H1 (cell line): Measurements from ENCODE around the gene SSR2. TPM values are rescaled to one million over a fixed set of nuclear protein-coding genes. Genes with fewer than 3 reads are reported as not detected.

Experiments used
- CTCF ChIA-PET: fragments of 300-600 bp; sonication (Branson Sonifier 250); formaldehyde crosslinking; loops from one replicate; lab custom pipeline; 2021; ENCODE audit not compliant: partially characterized antibody; lab: Charles Lee
- POLR2A ChIA-PET: fragments of 300-600 bp; sonication (Branson Sonifier 250); formaldehyde crosslinking; loops from one replicate; lab custom pipeline; 2021; ENCODE audit warnings: inconsistent platforms; ENCODE audit not compliant: partially characterized antibody; lab: Charles Lee
- DNase-seq, 2 experiments: peaks; one replicate each; pipeline versions ENCODE4 v3.0.0 to v3.0.0-alpha.2; 2010 to 2022; ENCODE audit warnings: low spot score in 2 of 2, low read depth in 1 of 2, mixed read lengths in 1 of 2
- FAIRE-seq: peaks from 2 replicates; lab custom pipeline; 2011; peaks lifted over from hg19 to GRCh38; lab: Jason Lieb, UNC
- H2AFZ ChIP-seq: 2 replicates; pipeline ENCODE4 v1.8.1; 2012; ENCODE audit warnings: low read length, inconsistent platforms
- H2AK5ac ChIP-seq: 2 replicates; pipeline ENCODE4 v1.6.1; 2013; ENCODE audit warnings: low read depth, low read length
- H2BK120ac ChIP-seq: replicated peaks from 2 replicates; pipeline ENCODE3; 2013; ENCODE audit warnings: low read depth, low read length, inconsistent platforms
- H2BK12ac ChIP-seq: 2 replicates; pipeline ENCODE4 v1.6.1; 2013; ENCODE audit warnings: low read depth, low read length
- H2BK15ac ChIP-seq: 2 replicates; pipeline ENCODE4 v1.6.1; 2013; ENCODE audit warnings: low read length
- H2BK20ac ChIP-seq: 2 replicates; pipeline ENCODE4 v1.6.1; 2013; ENCODE audit warnings: low read length
- H2BK5ac ChIP-seq: 2 replicates; pipeline ENCODE4 v1.6.1; 2013; ENCODE audit warnings: low read depth, low read length
- H3K14ac ChIP-seq: 2 replicates; pipeline ENCODE4 v1.6.1; 2013; ENCODE audit warnings: inconsistent platforms; ENCODE audit not compliant: insufficient read length
- H3K18ac ChIP-seq: 2 replicates; pipeline ENCODE4 v1.6.1; 2013; ENCODE audit warnings: low read length; ENCODE audit errors: extremely low read depth
- H3K23ac ChIP-seq: 2 replicates; pipeline ENCODE4 v1.6.1; 2013; ENCODE audit warnings: inconsistent platforms; ENCODE audit not compliant: insufficient read length
- H3K23me2 ChIP-seq: 2 replicates; pipeline ENCODE4 v1.6.1; 2013; ENCODE audit warnings: low read depth, low read length
- H3K27ac ChIP-seq: 2 replicates; pipeline ENCODE4 v1.6.1; 2011; ENCODE audit warnings: low read depth, low read length, inconsistent platforms
- H3K27me3 ChIP-seq, 4 experiments: replicated peaks in 1 of 4; 1 replicate in 1 of 4; 2 replicates in 3 of 4; pipeline versions ENCODE4 v1.6.1 to v1.8.1; 2011 to 2013; ENCODE audit warnings: low read length in 3 of 4, mild to moderate bottlenecking in 3 of 4, inconsistent platforms in 2 of 4, mixed read lengths in 2 of 4, moderate library complexity in 1 of 4; ENCODE audit not compliant: control insufficient read depth in 3 of 4, insufficient read depth in 3 of 4; ENCODE audit errors: extremely low read depth in 1 of 4
- H3K36me3 ChIP-seq, 4 experiments: 2 replicates each; pipeline versions ENCODE4 v1.6.1 to v1.8.1; 2011 to 2013; ENCODE audit warnings: mild to moderate bottlenecking in 4 of 4, low read length in 3 of 4, moderate library complexity in 2 of 4, control low read depth in 1 of 4, inconsistent platforms in 1 of 4; ENCODE audit not compliant: insufficient read depth in 4 of 4, control insufficient read depth in 2 of 4
- H3K4ac ChIP-seq: replicated peaks from 2 replicates; pipeline ENCODE3; 2013; ENCODE audit warnings: low read length, low read depth, mixed read lengths, inconsistent platforms; ENCODE audit not compliant: insufficient read length
- H3K4me1 ChIP-seq, 4 experiments: replicated peaks in 1 of 4; 1 replicate in 1 of 4; 2 replicates in 3 of 4; pipeline versions ENCODE4 v1.6.1 to v1.8.1; 2011 to 2013; ENCODE audit warnings: low read length in 3 of 4, inconsistent platforms in 2 of 4, mixed read lengths in 1 of 4; ENCODE audit not compliant: insufficient read depth in 4 of 4, control insufficient read depth in 3 of 4
- H3K4me2 ChIP-seq, 2 experiments: 2 replicates each; pipeline versions ENCODE4 v1.6.1 to v1.8.1; 2011 to 2013; ENCODE audit warnings: low read depth in 2 of 2, low read length in 2 of 2, control low read depth in 1 of 2, inconsistent platforms in 1 of 2, mild to moderate bottlenecking in 1 of 2; ENCODE audit not compliant: insufficient read depth in 1 of 2
- H3K4me3 ChIP-seq, 4 experiments: fragments of 200-600, 300-600 bp in 1 of 4; sonication (generic), shearing (Covaris generic), sonication (Bioruptor Twin) in 1 of 4; 2 replicates each; pipeline versions ENCODE4 v1.5.1 to v1.8.1; 2011 to 2016; ENCODE audit warnings: low read length in 4 of 4, low read depth in 3 of 4, control low read depth in 2 of 4, inconsistent platforms in 2 of 4, mild to moderate bottlenecking in 2 of 4, mixed read lengths in 1 of 4, moderate library complexity in 1 of 4; ENCODE audit not compliant: insufficient read depth in 2 of 4; ENCODE audit errors: extremely low read depth in 1 of 4
- H3K56ac ChIP-seq: replicated peaks from 2 replicates; pipeline ENCODE3; 2013; ENCODE audit warnings: low read depth, mild to moderate bottlenecking, mixed read lengths, low read length, inconsistent platforms; ENCODE audit not compliant: insufficient read length
- H3K79me1 ChIP-seq: 2 replicates; pipeline ENCODE4 v1.6.1; 2013; ENCODE audit warnings: low read depth, low read length, control low read depth
- H3K79me2 ChIP-seq, 2 experiments: 2 replicates each; pipeline versions ENCODE4 v1.6.1 to v1.8.1; 2012 to 2013; ENCODE audit warnings: low read length in 2 of 2, mild to moderate bottlenecking in 2 of 2, inconsistent platforms in 1 of 2; ENCODE audit not compliant: insufficient read depth in 2 of 2, control insufficient read depth in 1 of 2
- H3K9ac ChIP-seq, 4 experiments: replicated peaks in 1 of 4; 1 replicate in 1 of 4; 2 replicates in 3 of 4; pipeline versions ENCODE4 v1.6.1 to v1.8.1; 2011 to 2013; ENCODE audit warnings: low read depth in 3 of 4, low read length in 3 of 4, control low read depth in 2 of 4, mild to moderate bottlenecking in 2 of 4, moderate library complexity in 2 of 4, inconsistent platforms in 1 of 4; ENCODE audit errors: extremely low read depth in 1 of 4
- H3K9me3 ChIP-seq, 2 experiments: 2 replicates each; pipeline versions ENCODE4 v1.6.1 to v1.8.1; 2012 to 2013; ENCODE audit warnings: mild to moderate bottlenecking in 2 of 2, moderate library complexity in 2 of 2, control low read depth in 1 of 2, inconsistent platforms in 1 of 2, low read depth in 1 of 2, low read length in 1 of 2, mixed read lengths in 1 of 2; ENCODE audit not compliant: insufficient read depth in 2 of 2
- H4K20me1 ChIP-seq, 2 experiments: replicated peaks in 1 of 2; 2 replicates each; pipeline versions ENCODE3 to v1.8.1; 2011 to 2013; ENCODE audit warnings: inconsistent platforms in 2 of 2, low read length in 2 of 2, mild to moderate bottlenecking in 1 of 2; ENCODE audit not compliant: insufficient read depth in 2 of 2, control insufficient read depth in 1 of 2
- H4K5ac ChIP-seq: 2 replicates; pipeline ENCODE4 v1.6.1; 2013; ENCODE audit warnings: low read length, low read depth, mixed read lengths, inconsistent platforms; ENCODE audit not compliant: insufficient read length
- H4K8ac ChIP-seq: 2 replicates; pipeline ENCODE4 v1.8.0; 2013; ENCODE audit warnings: mild to moderate bottlenecking, moderate library complexity, low read length, inconsistent platforms; ENCODE audit not compliant: insufficient read depth; ENCODE audit errors: extremely low read depth
- H4K91ac ChIP-seq: replicated peaks from 2 replicates; pipeline ENCODE3; 2013; ENCODE audit warnings: low read length, mixed read lengths, inconsistent platforms; ENCODE audit not compliant: insufficient read length
- CBX5 ChIP-seq: fragments of 300-800, 300-1000 bp; sonication (generic); IDR thresholded peaks from 2 replicates; pipeline ENCODE4 v1.7.1; 2016; ENCODE audit warnings: antibody characterized with exemption, low read length, low read depth
- CHD2 ChIP-seq: IDR thresholded peaks from 2 replicates; pipeline ENCODE4 v1.6.1; 2012; ENCODE audit warnings: low read length, improper control_type of control experiment
- EGR1 ChIP-seq: IDR thresholded peaks from 2 replicates; pipeline ENCODE4 v1.6.1; 2011; ENCODE audit warnings: low read depth, low read length, borderline replicate concordance
- GTF2F1 ChIP-seq: IDR thresholded peaks from 2 replicates; pipeline ENCODE4 v1.6.1; 2012; ENCODE audit warnings: low read depth, low read length, improper control_type of control experiment, borderline replicate concordance
- HDAC2 ChIP-seq, 2 experiments: fragments of 300-600 bp in 1 of 2; sonication (generic) in 1 of 2; IDR thresholded peaks; 2 replicates each; pipeline ENCODE4 v1.6.1; 2011 to 2012; ENCODE audit warnings: low read depth in 2 of 2, low read length in 2 of 2, mild to moderate bottlenecking in 2 of 2, moderate library complexity in 2 of 2, borderline replicate concordance in 1 of 2, inconsistent platforms in 1 of 2
- POU5F1 ChIP-seq: IDR thresholded peaks from 2 replicates; pipeline ENCODE4 v1.6.1; 2011; ENCODE audit warnings: low read depth, mild to moderate bottlenecking, low read length, moderate library complexity
- SIN3A ChIP-seq, 2 experiments: IDR thresholded peaks in 1 of 2; conservative IDR thresholded peaks in 1 of 2; 2 replicates each; pipeline ENCODE4 v1.6.1; 2011 to 2012; ENCODE audit warnings: low read length in 2 of 2, improper control_type of control experiment in 1 of 2, low read depth in 1 of 2, mild to moderate bottlenecking in 1 of 2
- SP1 ChIP-seq: IDR thresholded peaks from 2 replicates; pipeline ENCODE4 v1.6.1; 2011; ENCODE audit warnings: low read depth, low read length
- WGBS, 2 experiments: shearing (Covaris generic) in 1 of 2; methylation state at CpG; one replicate each; pipeline versions ENCODE4 v1.1.6 to v1.1.7; 2013 to 2015; ENCODE audit warnings: low lambda C conversion rate in 2 of 2, mixed read lengths in 2 of 2, inconsistent platforms in 1 of 2, low coverage in 1 of 2, missing lambda C conversion rate in 1 of 2; ENCODE audit not compliant: insufficient replicate concordance in 2 of 2, insufficient coverage in 1 of 2, insufficient read length in 1 of 2; ENCODE audit errors: extremely low coverage in 1 of 2, missing lambda C conversion rate in 1 of 2; 5-methylcytosine and 5-hydroxymethylcytosine counted together
- polyA plus RNA-seq, 7 experiments: library from polyadenylated mRNA; depleted of rRNA in 3 of 7; stranded (reverse) in 5 of 7; unstranded in 2 of 7; fragments of >200 nt in 5 of 7; fragments of 200-250 nt in 2 of 7; gene quantifications; 1 replicate in 5 of 7; 2 replicates in 1 of 7; 4 replicates in 1 of 7; pipeline versions ENCODE4 v1.2.1 to v1.2.3, GENCODE V29; 2011 to 2013; ENCODE audit warnings: missing spikeins in 2 of 7, mixed read lengths in 2 of 7
- total RNA-seq: library from RNA; stranded (reverse); fragmentation: NEBNext Ultra II Directional; extraction: Animal tissue kit (Norgen Biotek cat#: 25700); gene quantifications from 2 replicates; pipeline ENCODE4 v1.2.1, GENCODE V29; 2021
- TF ChIP-seq, protein P1 (sequence below), 3 experiments: IDR thresholded peaks; 1 replicate in 2 of 3; 2 replicates in 1 of 3; pipeline versions ENCODE4 v1.5.1 to v1.6.1; 2011; ENCODE audit warnings: low read length in 3 of 3, mild to moderate bottlenecking in 3 of 3, inconsistent platforms in 2 of 3, low read depth in 1 of 3, moderate library complexity in 1 of 3; ENCODE audit not compliant: insufficient read depth in 1 of 3; ENCODE audit errors: control extremely low read depth in 1 of 3

The SSR2 gene
- total and polyA plus RNA-seq, 2 of the 8 experiments (the other 6 are each of a cell fraction or from before 2014, with no cell fraction given), result 190 to 648 TPM

- Histone ChIP-seq H3K4me2 (no peak overlapping the region), H3K4me3 (no peak overlapping the region), H3K27ac (no peak overlapping the region), H2BK15ac (no peak overlapping the region), H4K8ac (no peak overlapping the region), H4K5ac (no peak overlapping the region), H2AK5ac (no peak overlapping the region), H4K20me1 (peaks cover 0 to 2% of the 10 kb centered on the region in 2 experiments), H3K4me1 (peaks cover 0 to 4% (median 1%) of the 10 kb centered on the region in 4 experiments; a peak in 3 of 7 replicates), H3K79me1 (no peaks in the 10 kb centered on the region), H3K18ac (no peak overlapping the region), H3K9ac (no peak overlapping the region), H3K56ac (no peak overlapping the region), H3K23me2 (no peaks in the 10 kb centered on the region), H2BK20ac (no peak overlapping the region), H2BK12ac (no peak overlapping the region), H2AFZ (no peak overlapping the region), H3K9me3 (no peaks in the 10 kb centered on the region), H3K4ac (no peak overlapping the region), H2BK120ac (no peak overlapping the region), H4K91ac (no peak overlapping the region), H3K23ac (no peak overlapping the region), H3K14ac (no peak overlapping the region), H3K36me3 (peaks cover 0 to 16% (median 6%) of the 10 kb centered on the region in 4 experiments; a peak in 6 of 8 replicates), H2BK5ac (no peak overlapping the region), H3K79me2 (no peaks in the 10 kb centered on the region), H3K27me3 (no peaks in the 10 kb centered on the region)
- ChIA-PET POLR2A (interaction anchor here (0.7 to 2.4 kb wide), 6 partner anchors 9 to 71 kb away, joined by 3 to 7 read pairs (median 4); partner anchors contain the start of genes ARHGEF2 and KHDC4), CTCF (interaction anchor here (1.6 to 9.3 kb wide), 5 partner anchors 13 to 61 kb away, joined by 5 to 77 read pairs (median 7); partner anchors contain the start of genes ARHGEF2 and SSR2)
- WGBS, 2 experiments, result 96% methylated on average over 4 of the region's 4 CpGs; no CpG with 5 or more reads in 1 of the 2 experiments
- no peak for DNase-seq
- no peak for FAIRE-seq
- TF ChIP-seq GTF2F1, result no peak
- TF ChIP-seq EGR1, result no peak
- no peak for TF ChIP-seq CHD2
- TF ChIP-seq, protein P1, sequence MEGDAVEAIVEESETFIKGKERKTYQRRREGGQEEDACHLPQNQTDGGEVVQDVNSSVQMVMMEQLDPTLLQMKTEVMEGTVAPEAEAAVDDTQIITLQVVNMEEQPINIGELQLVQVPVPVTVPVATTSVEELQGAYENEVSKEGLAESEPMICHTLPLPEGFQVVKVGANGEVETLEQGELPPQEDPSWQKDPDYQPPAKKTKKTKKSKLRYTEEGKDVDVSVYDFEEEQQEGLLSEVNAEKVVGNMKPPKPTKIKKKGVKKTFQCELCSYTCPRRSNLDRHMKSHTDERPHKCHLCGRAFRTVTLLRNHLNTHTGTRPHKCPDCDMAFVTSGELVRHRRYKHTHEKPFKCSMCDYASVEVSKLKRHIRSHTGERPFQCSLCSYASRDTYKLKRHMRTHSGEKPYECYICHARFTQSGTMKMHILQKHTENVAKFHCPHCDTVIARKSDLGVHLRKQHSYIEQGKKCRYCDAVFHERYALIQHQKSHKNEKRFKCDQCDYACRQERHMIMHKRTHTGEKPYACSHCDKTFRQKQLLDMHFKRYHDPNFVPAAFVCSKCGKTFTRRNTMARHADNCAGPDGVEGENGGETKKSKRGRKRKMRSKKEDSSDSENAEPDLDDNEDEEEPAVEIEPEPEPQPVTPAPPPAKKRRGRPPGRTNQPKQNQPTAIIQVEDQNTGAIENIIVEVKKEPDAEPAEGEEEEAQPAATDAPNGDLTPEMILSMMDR (IDR thresholded peaks at IDR 0.05; ENCODE audit: control extremely low read depth in 1 of 3, insufficient read depth in 1 of 3, low read depth in 1 of 3, low read length in 3 of 3), result no peak
- TF ChIP-seq HDAC2 (IDR thresholded peaks at IDR 0.05; ENCODE audit: borderline replicate concordance in 1 of 2, low read depth in 2 of 2, low read length in 2 of 2), result no peak
- no peak for TF ChIP-seq CBX5
- TF ChIP-seq POU5F1, result no peak
- TF ChIP-seq SP1, result no peak
- TF ChIP-seq SIN3A (conservative IDR thresholded peaks at IDR 0.05 in 1 of 2, IDR thresholded peaks at IDR 0.05 in 1 of 2; ENCODE audit: low read depth in 1 of 2, low read length in 2 of 2), result no peak
These were observed 15.7 kb downstream of the SSR2 start for GRCh38 chr1:156004843-156005584.
